Mesodermal cell (in vitro differentiated cells): ENCODE results near the gene DHRS1. TPM values are rescaled to one million over a fixed set of nuclear protein-coding genes. Genes with fewer than 3 reads are reported as not detected.

Experiments
- H3K27ac ChIP-seq: 2 replicates; pipeline ENCODE4 v1.7.0; 2013; ENCODE audit warnings: mild to moderate bottlenecking, low read depth, low read length, moderate library complexity; ENCODE audit not compliant: severe bottlenecking
- H3K36me3 ChIP-seq: 2 replicates; pipeline ENCODE4 v1.7.1; 2013; ENCODE audit warnings: mild to moderate bottlenecking, low read length, moderate library complexity; ENCODE audit not compliant: control insufficient read depth, insufficient read depth
- H3K4me1 ChIP-seq: one replicate; pipeline ENCODE4 v1.7.1; 2013; ENCODE audit warnings: mild to moderate bottlenecking, low read length; ENCODE audit not compliant: insufficient read depth, control insufficient read depth, poor library complexity, severe bottlenecking
- H3K4me3 ChIP-seq: 2 replicates; pipeline ENCODE4 v1.7.0; 2013; ENCODE audit warnings: low read length, control low read depth, mild to moderate bottlenecking; ENCODE audit not compliant: insufficient read depth, poor library complexity, severe bottlenecking; ENCODE audit errors: extremely low read depth
- H3K9me3 ChIP-seq: 2 replicates; pipeline ENCODE4 v1.7.1; 2013; ENCODE audit warnings: mild to moderate bottlenecking, low read length, moderate library complexity; ENCODE audit not compliant: control insufficient read depth
- WGBS, 2 experiments: methylation state at CpG; one replicate each; pipeline ENCODE4 v1.1.5; 2013; ENCODE audit warnings: missing lambda C conversion rate in 2 of 2; ENCODE audit not compliant: insufficient coverage in 2 of 2; 5-methylcytosine and 5-hydroxymethylcytosine counted together
- polyA plus RNA-seq, 2 experiments: library from polyadenylated mRNA; stranded (reverse); fragments of 50-300 nt; gene quantifications; one replicate each; pipeline ENCODE4 v1.2.3, GENCODE V29; 2013

The DHRS1 gene
- polyA plus RNA-seq (2013, experiment 1 of 2), result 25.6 TPM
- polyA plus RNA-seq (2013, experiment 2 of 2), result 23.2 TPM

DNA sequence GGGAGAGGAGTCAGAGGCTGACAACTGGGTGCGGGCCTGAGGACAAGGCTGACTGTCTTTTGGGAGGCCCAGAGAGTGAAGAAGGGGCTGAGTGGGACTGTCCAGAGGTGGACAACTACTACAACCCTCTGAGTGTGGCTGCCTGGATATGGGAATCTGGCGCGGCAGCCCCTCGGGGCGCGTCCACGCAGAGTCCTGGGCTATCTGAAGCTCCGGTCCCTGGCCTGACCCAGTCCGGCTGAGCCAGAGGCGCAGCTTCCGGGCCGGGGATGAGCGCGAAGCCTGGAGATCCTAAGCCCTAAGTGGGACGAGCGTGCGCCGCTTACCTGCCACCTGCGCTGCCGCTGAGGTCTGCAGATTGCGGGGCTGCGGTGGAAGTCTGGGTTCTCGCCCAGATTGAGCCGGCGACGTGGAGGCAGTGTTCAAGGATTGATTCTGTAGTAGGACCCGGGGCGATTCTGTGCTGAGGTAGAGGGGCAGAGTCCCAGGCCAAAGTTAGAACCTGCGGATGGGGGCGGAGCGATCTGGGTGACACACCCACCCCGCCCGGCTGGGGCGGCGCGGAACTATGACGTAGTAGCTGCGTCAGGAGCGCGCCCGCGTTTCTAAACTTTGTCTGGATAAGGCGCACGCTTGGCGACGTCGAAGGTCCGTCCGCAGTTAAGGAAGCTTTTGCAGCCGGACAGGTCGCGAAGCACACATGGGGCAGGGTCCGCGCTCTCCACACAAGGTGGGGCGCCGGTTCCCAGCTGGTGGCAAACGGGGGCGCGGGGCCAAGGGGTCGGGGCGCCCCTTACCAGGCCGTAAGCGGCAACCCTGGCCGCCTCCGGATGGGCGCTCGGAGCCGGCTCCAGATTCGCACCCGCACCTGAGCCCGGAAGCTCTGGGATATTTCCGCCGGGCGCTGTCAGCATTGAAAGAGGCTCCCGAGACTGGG, at the start of gene DHRS1, which contains the start of gene NOP9:
DHRS1 (minus strand) TSS at position 526 of the 937 bp plus-strand sequence. CDS start 674 bp downstream, outside the sequence.
NOP9 (plus strand) TSS at position 596 of the 937 bp plus-strand sequence; CDS start at position 701, 105 bp downstream.
- H3K9me3 ChIP-seq, result no peaks in the 10 kb centered on the region
- H3K27ac ChIP-seq, result peak within 1 kb of the TSS; percentile 47
- peak within 1 kb of the TSS; percentile 92 for H3K4me3 ChIP-seq
- peaks cover 47% of the 10 kb centered on the region for H3K36me3 ChIP-seq
- 1 to 2% methylated on average over 63 to 64 of the region's 75 CpGs for WGBS, 2 experiments
- H3K4me1 ChIP-seq, result peaks cover 16% of the 10 kb centered on the region

DNA sequence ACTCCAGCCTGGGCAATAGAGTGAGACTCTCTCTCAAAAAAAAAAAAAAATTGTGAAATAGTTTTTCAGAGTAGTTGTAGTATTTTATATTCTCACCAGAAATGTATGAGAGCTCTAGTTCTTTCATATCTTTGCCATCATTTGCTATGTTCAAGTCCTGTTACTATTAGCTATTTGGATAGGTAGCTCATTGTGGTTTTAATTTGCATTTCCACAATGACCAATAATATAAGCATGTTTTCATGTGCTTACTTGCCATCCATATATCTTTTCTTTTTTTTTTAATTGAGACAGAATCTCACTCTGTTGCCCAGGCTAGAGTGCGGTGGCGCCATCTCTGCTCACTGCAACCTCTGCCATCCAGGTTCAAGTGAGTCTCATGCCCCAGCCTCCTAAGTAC, 48.6 kb upstream of the DHRS1 start:
- no peaks in the 10 kb centered on the region for H3K36me3 ChIP-seq
- 94 to 100% methylated on average over 2 of the region's 2 CpGs for WGBS, 2 experiments
- no peaks in the 10 kb centered on the region for H3K4me1 ChIP-seq
- H3K9me3 ChIP-seq, result no peaks in the 10 kb centered on the region
- no peak overlapping the region for H3K4me3 ChIP-seq
- no peak overlapping the region for H3K27ac ChIP-seq

DNA sequence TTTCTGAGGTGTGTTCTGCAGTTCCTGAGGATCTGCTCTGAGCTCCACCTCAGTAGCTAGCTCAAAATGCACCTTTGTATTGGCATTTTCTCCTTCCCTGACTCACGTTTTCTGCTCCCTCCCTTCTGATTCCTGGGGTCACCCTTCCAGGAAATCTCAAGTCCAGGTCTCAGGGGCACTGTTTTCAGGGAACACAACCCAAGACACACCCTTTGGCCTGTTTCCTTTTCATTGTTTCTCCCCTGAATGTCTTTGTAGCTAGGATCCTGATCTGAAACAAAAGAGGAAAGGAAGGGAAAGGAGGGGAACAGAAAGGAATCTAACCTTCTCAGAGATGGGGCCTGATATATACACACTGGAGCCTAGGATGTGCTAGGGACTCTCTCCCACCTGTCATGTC, 47.6 kb upstream of the DHRS1 start:
- no peaks in the 10 kb centered on the region for H3K4me1 ChIP-seq
- no peak overlapping the region for H3K4me3 ChIP-seq
- H3K27ac ChIP-seq, result no peak overlapping the region
- H3K36me3 ChIP-seq, result no peaks in the 10 kb centered on the region
- 50 to 67% methylated on average over 1 of the region's 1 CpG for WGBS, 2 experiments
- H3K9me3 ChIP-seq, result no peaks in the 10 kb centered on the region

DNA sequence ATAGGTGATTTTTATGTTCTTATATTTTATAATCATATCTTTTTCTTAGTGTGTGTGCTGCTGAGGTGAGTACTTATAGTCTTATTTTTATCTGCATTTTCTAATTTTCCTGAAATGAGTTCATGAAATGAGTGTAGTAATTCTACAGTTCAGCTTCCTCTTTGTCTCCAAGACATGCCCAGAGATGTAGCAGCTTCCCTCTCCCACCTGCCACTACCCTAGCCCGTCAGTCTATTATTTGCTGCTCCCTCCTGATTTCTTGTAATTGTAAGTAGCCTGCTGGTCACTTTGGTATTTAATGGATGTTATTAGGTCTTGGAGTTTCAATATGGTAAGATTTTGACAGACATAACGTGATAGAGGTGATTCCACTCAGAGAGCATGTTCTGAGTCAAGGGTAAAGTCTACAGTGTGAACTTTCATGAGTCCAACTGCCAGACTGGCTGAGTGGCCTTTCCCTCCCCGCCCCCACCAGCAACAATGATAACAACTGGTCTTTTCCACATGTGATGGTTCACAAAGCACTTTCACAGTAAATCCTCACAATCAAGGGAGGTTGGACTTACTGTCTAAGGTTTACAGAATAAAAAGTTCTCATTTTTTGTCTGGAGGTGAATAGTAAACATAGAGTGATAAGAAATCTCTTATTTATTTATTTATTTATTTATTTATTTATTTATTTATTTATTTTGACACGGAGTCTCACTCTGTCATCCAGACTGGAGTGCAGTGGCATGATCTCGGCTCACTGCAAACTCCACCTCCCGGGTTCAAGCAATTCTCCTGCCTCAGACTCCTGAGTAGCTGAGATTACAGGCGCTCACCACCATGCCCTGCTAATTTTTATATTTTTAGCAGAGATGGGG, 44.4 kb upstream of the DHRS1 start:
- no peaks in the 10 kb centered on the region for H3K4me1 ChIP-seq
- 78 to 80% methylated on average over 2 to 5 of the region's 7 CpGs for WGBS, 2 experiments
- no peak overlapping the region for H3K27ac ChIP-seq
- H3K36me3 ChIP-seq, result no peaks in the 10 kb centered on the region
- H3K4me3 ChIP-seq, result no peak overlapping the region
- no peaks in the 10 kb centered on the region for H3K9me3 ChIP-seq

DNA sequence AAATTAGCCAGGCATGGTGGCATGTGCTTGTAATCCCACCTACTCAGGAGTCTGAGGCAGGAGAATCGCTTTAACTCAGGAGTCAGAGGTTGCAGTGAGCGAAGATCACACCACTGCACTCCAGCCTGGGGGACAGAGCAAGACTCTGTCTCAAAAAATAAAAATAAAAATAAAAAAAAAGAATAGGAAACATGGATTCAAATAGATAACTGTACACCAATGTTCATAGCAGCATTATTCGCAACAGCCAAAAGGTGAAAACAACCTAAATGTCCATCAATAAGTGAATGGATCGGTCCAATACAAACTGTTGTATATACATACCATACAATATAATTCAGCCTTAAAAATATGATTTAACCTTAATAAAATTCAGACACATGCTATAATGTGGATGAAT, 43.3 kb upstream of the DHRS1 start:
- no peaks in the 10 kb centered on the region for H3K36me3 ChIP-seq

DNA sequence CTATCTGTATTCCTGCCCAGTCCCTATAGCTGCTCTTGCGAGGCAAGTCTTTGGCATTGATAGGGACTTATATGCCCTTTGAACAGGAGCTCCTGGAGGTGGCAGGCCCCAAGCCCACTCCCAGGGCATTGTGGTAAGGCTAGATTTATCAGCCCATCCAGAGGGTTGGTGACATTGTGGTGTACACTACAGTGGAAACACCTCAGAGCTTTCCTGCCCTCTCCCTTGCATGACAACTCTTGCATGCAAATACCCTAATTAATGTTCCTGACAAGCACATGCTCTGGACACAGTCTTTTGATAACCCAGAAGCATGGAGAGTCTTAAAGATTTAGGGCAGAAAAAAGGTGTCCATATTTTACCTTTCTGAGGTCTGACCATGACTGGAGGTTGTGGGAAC, 41.0 kb upstream of the DHRS1 start:
- no peak overlapping the region for H3K27ac ChIP-seq
- H3K4me3 ChIP-seq, result no peak overlapping the region
- H3K36me3 ChIP-seq, result no peaks in the 10 kb centered on the region
- H3K4me1 ChIP-seq, result peaks cover 2% of the 10 kb centered on the region
- H3K9me3 ChIP-seq, result no peaks in the 10 kb centered on the region
- 57 to 100% methylated on average over 1 of the region's 1 CpG for WGBS, 2 experiments

More for the DNA sequence above, 43.3 kb upstream of the DHRS1 start:
- H3K4me1 ChIP-seq, result no peaks in the 10 kb centered on the region
- H3K9me3 ChIP-seq, result no peaks in the 10 kb centered on the region
- no peak overlapping the region for H3K27ac ChIP-seq
- no peak overlapping the region for H3K4me3 ChIP-seq
- WGBS, 2 experiments, result 100% methylated on average over 1 of the region's 4 CpGs

DNA sequence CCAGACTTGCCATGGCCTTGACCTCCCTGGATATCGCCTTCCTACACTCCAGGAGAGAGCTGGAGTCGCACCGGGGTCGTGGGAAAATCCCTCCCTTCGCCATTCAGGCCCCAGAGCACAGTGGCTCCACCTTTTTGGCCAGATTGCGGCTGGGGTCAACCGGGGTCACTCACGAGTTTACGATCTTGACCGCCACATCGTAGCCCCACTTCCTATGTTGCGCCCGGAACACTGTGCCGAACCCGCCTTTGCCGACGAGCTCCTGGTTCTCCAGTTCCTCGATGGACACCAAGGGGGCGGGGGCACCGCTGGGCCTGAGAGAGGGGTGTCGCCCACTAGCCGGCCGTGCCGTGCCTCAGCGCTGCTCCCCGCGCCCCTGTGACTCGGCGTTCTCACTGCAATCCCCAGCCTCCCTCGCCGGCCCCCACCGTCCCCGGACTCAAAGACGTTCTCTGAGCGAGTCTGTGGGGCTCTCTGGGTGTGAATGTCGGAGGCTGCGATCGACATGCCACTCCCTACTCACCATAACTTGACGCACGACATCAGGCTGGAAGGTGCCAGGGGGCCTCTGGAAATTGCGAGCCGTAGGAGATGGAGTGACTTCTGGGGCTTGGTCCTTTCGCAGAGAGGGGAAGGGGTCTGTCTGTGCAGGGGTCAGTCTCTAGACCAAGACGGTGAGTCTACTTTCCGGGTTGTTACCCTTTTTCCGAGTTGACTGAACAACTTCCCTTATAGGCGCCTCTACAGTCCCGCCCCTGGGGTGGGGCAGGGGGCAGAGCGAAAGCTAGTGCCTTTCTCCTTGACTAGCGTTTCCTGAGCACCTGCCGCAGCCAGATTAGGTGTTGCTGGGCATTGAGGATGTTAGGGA, 39.9 kb upstream of the DHRS1 start, which contains the start of gene RIPK3:
RIPK3 (minus strand) TSS at position 708 of the 868 bp plus-strand sequence; CDS start at position 543, 165 bp downstream.
- H3K4me3 ChIP-seq, result peak within 1 kb of the TSS; percentile 29
- H3K27ac ChIP-seq, result no peak within 1 kb of the TSS
- 14 to 16% methylated on average over 24 to 28 of the region's 51 CpGs for WGBS, 2 experiments
- no peaks in the 10 kb centered on the region for H3K36me3 ChIP-seq
- H3K9me3 ChIP-seq, result no peaks in the 10 kb centered on the region
- peaks cover 5% of the 10 kb centered on the region for H3K4me1 ChIP-seq

DNA sequence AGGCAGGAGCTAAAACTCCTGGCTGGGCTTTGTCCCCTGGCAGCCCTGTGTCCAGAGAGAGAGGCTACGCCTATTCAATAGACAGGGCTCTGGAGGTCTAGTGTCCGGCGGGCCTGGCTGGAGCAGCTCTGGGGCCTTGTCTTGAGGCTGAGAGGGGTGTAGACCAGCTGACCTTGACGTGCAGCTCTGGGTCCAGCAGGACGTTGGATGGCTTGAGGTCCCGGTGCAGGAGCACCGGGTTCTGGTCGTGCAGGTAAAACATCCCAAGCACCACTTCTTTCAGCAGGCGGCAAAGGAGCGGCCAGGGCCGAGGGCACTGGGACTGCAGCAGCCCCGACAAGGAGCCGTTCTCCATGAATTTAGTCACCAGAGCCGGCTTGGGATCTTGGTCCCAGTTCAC, 39.3 kb upstream of the DHRS1 start:
- Histone ChIP-seq H3K36me3 (no peaks in the 10 kb centered on the region), H3K4me3 (no peak overlapping the region), H3K4me1 (peaks cover 5% of the 10 kb centered on the region), H3K27ac (no peak overlapping the region), H3K9me3 (no peaks in the 10 kb centered on the region)
- 77% methylated on average over 14 of the region's 14 CpGs for WGBS, 2 experiments

DNA sequence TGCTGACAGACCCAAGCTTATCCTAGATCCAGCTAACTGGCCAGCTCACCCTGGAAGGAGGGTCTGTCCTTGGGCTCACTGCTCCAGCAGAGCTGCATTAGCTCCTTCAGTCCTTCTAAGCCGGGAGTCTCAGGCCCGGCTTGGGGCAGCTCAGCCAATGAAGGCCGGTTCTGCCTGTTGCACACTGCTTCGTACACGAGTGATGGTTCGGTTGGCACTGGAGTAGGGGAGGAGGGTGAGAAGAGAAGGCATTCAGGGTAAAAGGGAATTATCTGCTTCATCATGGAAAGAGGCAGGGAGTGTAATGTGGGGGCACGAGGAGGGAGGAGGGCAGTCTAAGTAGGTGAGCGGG, 38.2 kb upstream of the DHRS1 start:
- Histone ChIP-seq H3K27ac (no peak overlapping the region), H3K4me1 (peaks cover 8% of the 10 kb centered on the region), H3K9me3 (no peaks in the 10 kb centered on the region), H3K36me3 (no peaks in the 10 kb centered on the region), H3K4me3 (no peak overlapping the region)
- WGBS, 2 experiments, result 69 to 81% methylated on average over 6 to 8 of the region's 8 CpGs
